PC-3 (cell line): ENCODE data around the gene MFAP1.

Experiments used
- CTCF ChIP-seq: fragments of 300-600 bp; sonication (generic); conservative IDR thresholded peaks from 2 replicates; pipeline ENCODE4 v1.5.1; 2017; ENCODE audit warnings: antibody characterized with exemption, low read depth, mild to moderate bottlenecking, low read length
- EZH2 ChIP-seq: fragments of 300-600 bp; sonication (generic); IDR thresholded peaks from one replicate; pipeline ENCODE4 v1.6.1; 2017; ENCODE audit warnings: antibody characterized with exemption, mild to moderate bottlenecking, low read length; ENCODE audit not compliant: unreplicated experiment
- EZH2phosphoT487 ChIP-seq: fragments of 300-600 bp; sonication (generic); IDR thresholded peaks from 2 replicates; pipeline ENCODE4 v1.6.1; 2018; ENCODE audit warnings: mild to moderate bottlenecking, antibody characterized with exemption, low read length, borderline replicate concordance

- no peak for TF ChIP-seq CTCF
- TF ChIP-seq EZH2phosphoT487: no peak
- TF ChIP-seq EZH2: no peak
Measured at GRCh38 chr15:43867096-43867495, 42.6 kb upstream of the MFAP1 start.
